Measurements from ENCODE around the gene NRXN3. TPM values are rescaled to one million over a fixed set of nuclear protein-coding genes. Genes with fewer than 3 reads are reported as not detected.

The NRXN3 gene
- total and polyA plus RNA-seq, 4 donors, result 0.07 to 1.2 (median 0.23) TPM

- 78% methylated on average over 9 of the region's 9 CpGs for WGBS
- no peak for DNase-seq (ENCODE audit: low spot score)
- Histone ChIP-seq H3K9ac (ENCODE audit: low read depth in 1 of 2, low read length in 2 of 2) (no peak overlapping the region), H3K9me3 (ENCODE audit: control insufficient read depth in 4 of 4, low read length in 3 of 4) (no peaks in the 10 kb centered on the region), H3K27me3 (ENCODE audit: control insufficient read depth in 4 of 4, insufficient read depth in 4 of 4, low read length in 3 of 4) (peaks cover 0 to 4% (median 0%) of the 10 kb centered on the region in 4 donors), H3K4me3 (ENCODE audit: low read depth in 1 of 3, low read length in 3 of 3) (no peak overlapping the region), H3K36me3 (ENCODE audit: control insufficient read depth in 4 of 4, insufficient read depth in 3 of 4, low read depth in 1 of 4, low read length in 3 of 4) (no peaks in the 10 kb centered on the region), H3K27ac (ENCODE audit: low read depth in 1 of 2, low read length in 2 of 2) (no peak overlapping the region), H3K4me1 (ENCODE audit: control insufficient read depth in 4 of 4, insufficient read depth in 4 of 4, low read length in 3 of 4) (no peaks in the 10 kb centered on the region)
- TF ChIP-seq NR2F2 (IDR thresholded peaks at IDR 0.05) (no peak), EGR1 (IDR thresholded peaks at IDR 0.05; ENCODE audit: low read depth in 2 of 2) (no peak), RXRA (IDR thresholded peaks at IDR 0.05) (no peak), ATF3 (IDR thresholded peaks at IDR 0.05) (no peak), JUND (IDR thresholded peaks at IDR 0.05) (no peak), REST (IDR thresholded peaks at IDR 0.05) (no peak), CTCF (IDR thresholded peaks at IDR 0.05; ENCODE audit: low read depth, low read length, missing input control) (no peak), MAX (IDR thresholded peaks at IDR 0.05) (no peak), ZBTB33 (IDR thresholded peaks at IDR 0.05) (no peak), SP1 (IDR thresholded peaks at IDR 0.05) (no peak), TAF1 (conservative IDR thresholded peaks at IDR 0.05) (no peak), GABPA (IDR thresholded peaks at IDR 0.05 in 1 of 2, conservative IDR thresholded peaks at IDR 0.05 in 1 of 2) (no peak), HNF4A (conservative IDR thresholded peaks at IDR 0.05) (no peak), FOXA1 (IDR thresholded peaks at IDR 0.05) (no peak)
Measured at GRCh38 chr14:78972440-78972839, 802.3 kb downstream of the NRXN3 start.

GRCh38 chr14:78974691-78975090 lies 804.5 kb downstream of the NRXN3 start:
- no peak for TF ChIP-seq EGR1 (IDR thresholded peaks at IDR 0.05; ENCODE audit: low read depth in 2 of 2)
- no peak for TF ChIP-seq RAD21 (IDR thresholded peaks at IDR 0.05)
- TF ChIP-seq HNF4G (IDR thresholded peaks at IDR 0.05), result no peak
- TF ChIP-seq ATF3 (IDR thresholded peaks at IDR 0.05), result no peak
- TF ChIP-seq SP1 (IDR thresholded peaks at IDR 0.05), result no peak
- no peak for TF ChIP-seq RXRA (IDR thresholded peaks at IDR 0.05)
- TF ChIP-seq FOXA2 (IDR thresholded peaks at IDR 0.05), result no peak
- no peak for DNase-seq (ENCODE audit: low spot score)
- no peaks in the 10 kb centered on the region for H3K9me3 ChIP-seq (ENCODE audit: control insufficient read depth in 4 of 4, low read length in 3 of 4)
- H3K27ac ChIP-seq (ENCODE audit: low read depth in 1 of 2, low read length in 2 of 2), result no peak overlapping the region
- H3K36me3 ChIP-seq (ENCODE audit: control insufficient read depth in 4 of 4, insufficient read depth in 3 of 4, low read depth in 1 of 4, low read length in 3 of 4), result no peaks in the 10 kb centered on the region
- 79% methylated on average over 3 of the region's 3 CpGs for WGBS
- H3K4me1 ChIP-seq (ENCODE audit: control insufficient read depth in 4 of 4, insufficient read depth in 4 of 4, low read length in 3 of 4), result no peaks in the 10 kb centered on the region
- no peak overlapping the region for H3K4me3 ChIP-seq (ENCODE audit: low read depth in 1 of 3, low read length in 3 of 3)
- no peak overlapping the region for H3K9ac ChIP-seq (ENCODE audit: low read depth in 1 of 2, low read length in 2 of 2)
- no peaks in the 10 kb centered on the region for H3K27me3 ChIP-seq (ENCODE audit: control insufficient read depth in 4 of 4, insufficient read depth in 4 of 4, low read length in 3 of 4)
